Endothelial cell (in vitro differentiated cells): ENCODE results near the gene PPP1CA. TPM values are rescaled to one million over a fixed set of nuclear protein-coding genes. Genes with fewer than 3 reads are reported as not detected.

Source experiments
- DNase-seq: peaks from one replicate; pipeline ENCODE4 v3.0.0; 2021; ENCODE audit warnings: low spot score
- H3K27ac Mint-ChIP-seq: one replicate; pipeline ENCODE4 v1.8.0; 2021; ENCODE audit warnings: mixed read lengths, inconsistent platforms; ENCODE audit not compliant: unreplicated experiment
- H3K27me3 Mint-ChIP-seq: one replicate; pipeline ENCODE4 v1.8.0; 2021; ENCODE audit warnings: mild to moderate bottlenecking, moderate library complexity, mixed read lengths, inconsistent platforms; ENCODE audit not compliant: unreplicated experiment
- H3K36me3 Mint-ChIP-seq: one replicate; pipeline ENCODE4 v1.8.0; 2021; ENCODE audit warnings: mild to moderate bottlenecking, low read depth, mixed read lengths, inconsistent platforms; ENCODE audit not compliant: unreplicated experiment
- H3K4me1 Mint-ChIP-seq: one replicate; pipeline ENCODE4 v1.8.0; 2021; ENCODE audit warnings: mild to moderate bottlenecking, mixed read lengths, inconsistent platforms; ENCODE audit not compliant: unreplicated experiment
- H3K4me3 Mint-ChIP-seq: one replicate; pipeline ENCODE4 v1.8.0; 2021; ENCODE audit warnings: mild to moderate bottlenecking, mixed read lengths, inconsistent platforms; ENCODE audit not compliant: unreplicated experiment
- H3K9me3 Mint-ChIP-seq: one replicate; pipeline ENCODE4 v1.8.0; 2021; ENCODE audit warnings: mixed read lengths, inconsistent platforms; ENCODE audit not compliant: unreplicated experiment
- total RNA-seq: library from RNA; stranded (reverse); fragmentation: NEBNext Ultra II Directional; extraction: Animal tissue kit (Norgen Biotek cat#: 25700); gene quantifications from one replicate; pipeline ENCODE4 v1.2.1, GENCODE V29; 2021; ENCODE audit not compliant: unreplicated experiment
- TF ChIP-seq, protein P1 (sequence below): fragments of 200-600 bp; sonication (generic); IDR thresholded peaks from one replicate; pipeline ENCODE4 v1.5.0; 2021; ENCODE audit warnings: antibody characterized with exemption; ENCODE audit not compliant: unreplicated experiment

The PPP1CA gene
- total RNA-seq, 1 donor from 2014 or later, result 249 TPM

DNA sequence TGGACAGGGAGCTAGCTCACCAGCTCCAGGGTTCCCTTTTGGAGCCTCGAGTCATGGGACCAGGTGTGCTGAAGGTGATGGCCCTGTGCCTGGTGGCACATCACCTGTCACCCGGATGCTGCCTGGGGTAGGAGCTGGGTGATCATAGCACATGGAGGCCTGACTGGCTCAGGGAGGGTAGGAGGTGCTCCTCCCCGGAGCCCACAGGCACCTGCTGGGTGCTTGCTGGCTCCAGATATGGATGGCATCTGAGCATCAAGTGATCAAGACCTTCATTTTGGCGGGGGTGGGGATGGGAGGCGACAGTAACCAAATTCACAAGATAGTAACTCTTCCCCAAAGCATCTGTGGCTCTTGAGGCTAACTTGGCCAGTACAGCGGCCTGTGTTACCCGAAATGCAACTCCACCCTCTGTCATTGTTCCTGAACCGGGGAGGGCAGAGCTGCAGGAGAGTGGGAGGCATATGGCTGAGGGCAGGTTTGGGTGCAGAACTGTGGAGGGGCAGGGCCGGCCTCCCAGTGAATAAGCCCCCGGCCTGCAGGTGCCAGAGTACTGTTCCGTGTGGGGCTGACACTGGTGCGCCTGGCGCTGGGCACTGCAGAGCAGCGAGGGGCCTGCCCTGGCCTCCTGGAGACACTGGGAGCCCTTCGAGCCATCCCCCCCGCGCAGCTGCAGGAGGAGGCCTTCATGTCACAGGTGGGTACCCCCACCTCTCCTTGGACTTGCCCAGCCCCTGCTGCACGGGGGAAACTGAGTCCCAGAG is 7.0 kb upstream of the PPP1CA start:
- H3K36me3 Mint-ChIP-seq, result peaks cover 4% of the 10 kb centered on the region
- no peaks in the 10 kb centered on the region for H3K9me3 Mint-ChIP-seq
- TF ChIP-seq, protein P1, sequence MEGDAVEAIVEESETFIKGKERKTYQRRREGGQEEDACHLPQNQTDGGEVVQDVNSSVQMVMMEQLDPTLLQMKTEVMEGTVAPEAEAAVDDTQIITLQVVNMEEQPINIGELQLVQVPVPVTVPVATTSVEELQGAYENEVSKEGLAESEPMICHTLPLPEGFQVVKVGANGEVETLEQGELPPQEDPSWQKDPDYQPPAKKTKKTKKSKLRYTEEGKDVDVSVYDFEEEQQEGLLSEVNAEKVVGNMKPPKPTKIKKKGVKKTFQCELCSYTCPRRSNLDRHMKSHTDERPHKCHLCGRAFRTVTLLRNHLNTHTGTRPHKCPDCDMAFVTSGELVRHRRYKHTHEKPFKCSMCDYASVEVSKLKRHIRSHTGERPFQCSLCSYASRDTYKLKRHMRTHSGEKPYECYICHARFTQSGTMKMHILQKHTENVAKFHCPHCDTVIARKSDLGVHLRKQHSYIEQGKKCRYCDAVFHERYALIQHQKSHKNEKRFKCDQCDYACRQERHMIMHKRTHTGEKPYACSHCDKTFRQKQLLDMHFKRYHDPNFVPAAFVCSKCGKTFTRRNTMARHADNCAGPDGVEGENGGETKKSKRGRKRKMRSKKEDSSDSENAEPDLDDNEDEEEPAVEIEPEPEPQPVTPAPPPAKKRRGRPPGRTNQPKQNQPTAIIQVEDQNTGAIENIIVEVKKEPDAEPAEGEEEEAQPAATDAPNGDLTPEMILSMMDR, result no peak

DNA sequence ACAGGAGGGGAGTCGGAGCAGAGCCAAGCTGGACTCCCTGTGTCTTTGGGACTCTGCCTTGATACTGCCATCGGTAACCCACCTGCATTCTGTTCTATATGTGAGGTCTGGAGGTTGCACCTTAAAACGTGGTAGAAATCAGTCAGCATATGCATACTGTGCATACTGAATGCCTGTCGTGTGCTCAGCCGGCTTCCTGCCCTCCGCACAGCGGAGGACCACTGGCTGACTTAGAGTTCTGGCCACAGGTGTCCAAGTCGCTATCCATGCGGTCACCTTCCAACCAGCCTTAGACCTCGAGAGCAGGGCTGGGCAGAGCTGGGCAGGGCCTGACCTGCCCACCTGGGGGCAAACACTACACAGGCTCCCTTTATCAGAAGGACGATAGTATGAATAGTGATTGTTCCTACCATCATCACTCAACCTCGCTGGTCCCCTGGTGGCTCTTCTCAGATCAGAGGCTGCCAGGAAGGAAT is 6.1 kb upstream of the PPP1CA start:
- Mint-ChIP-seq H3K9me3 (no peaks in the 10 kb centered on the region), H3K36me3 (peaks cover 4% of the 10 kb centered on the region), H3K4me1 (peaks cover 28% of the 10 kb centered on the region), H3K27me3 (peaks cover 6% of the 10 kb centered on the region), H3K27ac (no peak overlapping the region), H3K4me3 (peak overlapping the region; percentile 59)
- TF ChIP-seq, protein P1, result no peak
- no peak for DNase-seq

More for the DNA sequence above, 7.0 kb upstream of the PPP1CA start:
- peaks cover 6% of the 10 kb centered on the region for H3K27me3 Mint-ChIP-seq
- H3K27ac Mint-ChIP-seq, result no peak overlapping the region
- H3K4me3 Mint-ChIP-seq, result no peak overlapping the region
- DNase-seq, result no peak
- peaks cover 24% of the 10 kb centered on the region for H3K4me1 Mint-ChIP-seq

DNA sequence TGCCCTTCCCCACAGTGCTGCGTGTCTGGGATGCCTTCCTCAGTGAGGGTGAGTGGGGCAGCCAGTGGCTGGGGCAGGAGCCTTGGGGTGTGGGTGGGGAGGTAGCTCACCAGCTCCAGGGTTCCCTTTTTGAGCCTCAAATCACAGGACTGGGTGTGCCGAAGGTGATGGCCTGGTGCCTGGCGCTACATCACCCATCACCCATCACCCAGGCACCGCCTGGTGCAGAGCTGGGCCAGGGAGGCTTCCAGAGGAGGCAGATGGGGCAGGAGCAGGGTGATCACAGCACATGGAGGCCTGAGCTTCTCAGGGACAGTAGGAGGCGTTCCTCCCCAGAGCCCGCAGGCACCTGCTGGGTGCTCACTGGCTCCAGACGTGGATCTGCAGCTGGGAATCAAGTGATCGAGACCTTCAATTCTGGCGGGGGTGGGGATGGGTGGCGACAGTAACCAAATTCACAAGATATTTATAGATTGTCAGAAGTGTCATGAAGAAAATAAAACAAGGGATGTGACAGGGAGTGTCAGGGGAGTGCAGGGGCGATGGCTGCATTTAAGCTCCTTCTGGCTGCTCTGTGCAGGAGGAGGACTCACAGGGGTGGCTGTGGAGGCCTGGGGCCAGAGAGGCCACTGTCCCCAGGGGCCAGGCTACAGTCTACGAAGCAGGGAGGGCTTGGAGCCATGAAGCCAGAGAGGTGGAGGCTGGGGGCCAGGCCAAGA is 5.5 kb upstream of the PPP1CA start:
- H3K4me1 Mint-ChIP-seq, result peaks cover 28% of the 10 kb centered on the region
- DNase-seq, result no peak

DNA sequence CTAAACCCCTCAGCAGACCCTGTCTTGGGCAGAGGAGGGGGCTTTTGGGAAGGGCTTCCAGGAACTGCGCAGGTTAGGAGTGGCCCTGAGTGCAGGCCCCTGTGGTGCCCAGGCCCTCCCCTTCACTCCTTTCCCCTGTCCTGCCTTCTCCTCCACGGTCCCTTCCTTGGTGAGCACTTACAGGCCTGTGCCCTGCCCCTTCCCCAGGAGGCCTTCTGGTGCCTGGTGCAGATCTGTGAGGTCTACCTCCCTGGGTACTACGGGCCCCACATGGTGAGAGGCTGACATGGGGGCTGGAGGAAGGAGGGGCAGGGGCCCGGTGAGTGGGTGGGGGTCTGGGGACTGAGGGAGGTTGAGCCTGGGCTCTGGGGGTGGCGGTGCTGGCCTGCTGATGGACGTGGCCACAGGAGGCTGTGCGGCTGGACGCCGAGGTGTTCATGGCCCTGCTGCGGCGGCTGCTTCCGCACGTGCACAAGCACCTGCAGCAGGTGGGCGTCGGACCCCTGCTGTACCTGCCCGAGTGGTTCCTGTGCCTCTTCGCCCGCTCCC is 4.8 kb upstream of the PPP1CA start:
- H3K9me3 Mint-ChIP-seq, result no peaks in the 10 kb centered on the region
- peaks cover 6% of the 10 kb centered on the region for H3K27me3 Mint-ChIP-seq
- peaks cover 4% of the 10 kb centered on the region for H3K36me3 Mint-ChIP-seq
- TF ChIP-seq, protein P1, result no peak
- peaks cover 28% of the 10 kb centered on the region for H3K4me1 Mint-ChIP-seq
- H3K27ac Mint-ChIP-seq, result no peak overlapping the region
- DNase-seq, result no peak
- H3K4me3 Mint-ChIP-seq, result no peak overlapping the region

More for the DNA sequence above, 5.5 kb upstream of the PPP1CA start:
- no peaks in the 10 kb centered on the region for H3K9me3 Mint-ChIP-seq
- peaks cover 4% of the 10 kb centered on the region for H3K36me3 Mint-ChIP-seq
- TF ChIP-seq, protein P1, result no peak
- H3K27me3 Mint-ChIP-seq, result peaks cover 6% of the 10 kb centered on the region
- peak overlapping the region; percentile 59 for H3K4me3 Mint-ChIP-seq
- H3K27ac Mint-ChIP-seq, result peak overlapping the region; percentile 64
